GM19372 (cell line): Measurements from ENCODE around the gene SLC15A3.

Experiments used
- ATAC-seq: cut with Tn5 transposase; IDR thresholded peaks from one replicate; pipeline ENCODE4 v1.9.1; 2021; ENCODE audit warnings: mild to moderate bottlenecking, low read depth, moderate library complexity; ENCODE audit not compliant: unreplicated experiment

SLC15A3 gene

GRCh38 chr11:60899046-60899936 lies 52.7 kb downstream of the SLC15A3 start:
- no peak for ATAC-seq

DNA sequence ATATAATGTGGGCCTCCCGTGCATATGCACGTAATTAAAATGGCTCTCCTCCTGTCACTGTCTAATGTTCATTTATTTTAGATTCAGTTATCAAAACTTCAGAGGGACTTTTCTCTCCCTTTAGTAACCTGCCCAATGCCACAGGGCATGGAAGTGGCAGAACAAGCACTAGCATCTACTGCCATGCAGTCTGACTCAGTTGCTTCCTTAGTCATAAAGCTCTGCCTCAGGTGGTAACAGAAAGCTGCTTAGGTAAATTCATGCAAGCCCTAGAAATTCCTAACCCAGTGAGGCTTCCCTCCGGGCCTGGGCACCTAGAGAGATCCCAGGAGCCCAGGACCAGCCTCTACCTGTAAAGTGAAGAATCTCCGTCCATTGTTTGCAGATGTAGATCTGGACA lies 54.5 kb downstream of the SLC15A3 start:
- no peak for ATAC-seq

- no peak for ATAC-seq
Observed at GRCh38 chr11:60895687-60896086, 56.3 kb downstream of the SLC15A3 start.

- no peak for ATAC-seq
Observed at GRCh38 chr11:60891103-60891741, 60.8 kb downstream of the SLC15A3 start.

DNA sequence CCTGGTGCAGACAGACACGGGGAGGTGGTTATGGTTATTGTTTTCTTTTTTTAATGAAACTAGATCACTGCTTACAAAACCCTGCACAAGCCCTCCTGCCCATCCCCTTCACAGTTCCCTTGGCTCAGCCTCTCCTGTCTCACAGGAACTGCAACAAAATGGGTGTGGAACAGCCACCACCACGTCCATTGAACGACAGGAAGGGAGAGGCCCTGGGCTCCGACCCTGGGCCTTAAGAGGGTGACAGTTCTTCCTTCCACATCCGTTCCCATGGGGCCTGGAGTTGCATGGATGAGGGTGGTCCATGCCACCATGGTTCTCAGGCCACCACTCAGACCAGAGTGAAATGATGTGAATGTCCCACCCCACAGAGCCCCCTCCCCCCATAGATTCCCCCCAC lies 61.3 kb downstream of the SLC15A3 start:
- no peak for ATAC-seq

- ATAC-seq: no peak
Observed at GRCh38 chr11:60889869-60890311, 62.1 kb downstream of the SLC15A3 start.

- no peak for ATAC-seq
Observed at GRCh38 chr11:60887556-60887955, 64.4 kb downstream of the SLC15A3 start.
